Raji (cell line): ENCODE data around the gene NACAD.

Experiments
- POLR2A ChIP-seq: IDR thresholded peaks from 2 replicates; pipeline ENCODE4 v1.6.1; 2011; ENCODE audit warnings: low read depth, low read length, control low read depth; ENCODE audit not compliant: insufficient read depth

Gene NACAD

GRCh38 chr7:45104844-45105587, 16.2 kb upstream of the NACAD start:
- no peak for TF ChIP-seq POLR2A

GRCh38 chr7:45103958-45104843, 15.4 kb upstream of the NACAD start:
- no peak for TF ChIP-seq POLR2A

GRCh38 chr7:45102785-45103712, 14.3 kb upstream of the NACAD start:
- TF ChIP-seq POLR2A = no peak

DNA sequence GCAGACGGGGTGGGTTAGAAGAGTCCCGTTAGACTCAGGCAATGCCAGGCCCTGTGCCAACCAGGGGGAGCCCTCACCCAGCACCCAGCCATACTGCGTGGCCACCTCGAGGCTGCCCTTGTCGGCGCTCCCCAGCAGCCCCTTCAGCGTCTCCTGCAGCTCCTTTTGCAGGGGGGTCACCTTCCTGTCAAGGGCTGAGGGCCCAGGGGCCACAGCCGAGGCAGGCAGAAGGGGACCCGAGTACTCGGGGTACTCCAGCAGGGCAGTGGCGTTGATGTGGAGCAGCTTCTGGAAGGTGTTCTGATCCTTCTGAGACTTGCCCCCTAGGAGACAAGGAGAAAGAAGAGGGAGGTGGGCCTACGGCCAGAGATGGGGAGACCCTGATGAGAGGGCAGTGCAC, 13.0 kb upstream of the NACAD start:
- TF ChIP-seq POLR2A = no peak

- TF ChIP-seq POLR2A = no peak
These were observed 12.2 kb upstream of the NACAD start for GRCh38 chr7:45100761-45101480.

DNA sequence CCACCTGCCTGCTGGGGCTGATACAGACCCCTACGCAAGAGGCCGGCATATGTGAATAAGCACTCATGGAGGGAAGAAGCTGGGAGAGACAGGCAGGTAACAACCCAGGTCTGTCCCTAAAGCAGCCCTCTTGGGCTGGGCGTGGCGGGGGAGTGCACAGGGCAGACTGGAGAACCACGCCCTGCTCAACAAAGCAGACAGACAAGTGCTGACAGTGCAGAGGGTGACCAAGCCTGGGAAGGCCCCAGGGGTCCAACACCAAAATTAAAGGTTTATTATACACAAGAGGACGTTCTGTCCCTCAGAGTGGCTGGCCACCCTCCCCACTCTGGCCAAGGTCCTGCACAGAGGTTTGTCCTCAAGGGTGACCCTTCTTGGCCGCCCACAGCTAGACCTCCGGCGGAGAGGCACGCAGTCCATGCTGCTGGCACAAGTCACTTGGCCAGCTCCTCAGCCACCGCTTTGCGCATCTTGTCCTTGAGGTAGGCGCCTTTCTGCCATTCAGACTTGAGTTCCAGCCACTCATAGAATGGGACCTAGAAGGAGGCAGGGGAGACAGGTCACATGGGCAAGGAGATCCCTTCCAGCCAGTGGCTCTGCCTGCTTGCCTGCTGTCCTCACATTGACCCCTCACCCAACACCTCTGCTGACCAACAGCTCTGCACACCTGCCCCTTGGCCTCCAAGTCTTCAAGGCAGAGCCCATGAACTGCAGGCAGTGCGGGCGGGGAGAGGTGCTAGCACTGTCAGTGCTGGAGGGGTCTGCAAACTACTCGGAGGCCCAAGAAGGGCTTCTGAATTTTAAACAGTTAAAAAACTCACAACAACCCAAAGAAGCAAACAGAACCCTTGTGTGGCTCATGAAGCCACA, 11.4 kb upstream of the NACAD start:
- TF ChIP-seq POLR2A = no peak

DNA sequence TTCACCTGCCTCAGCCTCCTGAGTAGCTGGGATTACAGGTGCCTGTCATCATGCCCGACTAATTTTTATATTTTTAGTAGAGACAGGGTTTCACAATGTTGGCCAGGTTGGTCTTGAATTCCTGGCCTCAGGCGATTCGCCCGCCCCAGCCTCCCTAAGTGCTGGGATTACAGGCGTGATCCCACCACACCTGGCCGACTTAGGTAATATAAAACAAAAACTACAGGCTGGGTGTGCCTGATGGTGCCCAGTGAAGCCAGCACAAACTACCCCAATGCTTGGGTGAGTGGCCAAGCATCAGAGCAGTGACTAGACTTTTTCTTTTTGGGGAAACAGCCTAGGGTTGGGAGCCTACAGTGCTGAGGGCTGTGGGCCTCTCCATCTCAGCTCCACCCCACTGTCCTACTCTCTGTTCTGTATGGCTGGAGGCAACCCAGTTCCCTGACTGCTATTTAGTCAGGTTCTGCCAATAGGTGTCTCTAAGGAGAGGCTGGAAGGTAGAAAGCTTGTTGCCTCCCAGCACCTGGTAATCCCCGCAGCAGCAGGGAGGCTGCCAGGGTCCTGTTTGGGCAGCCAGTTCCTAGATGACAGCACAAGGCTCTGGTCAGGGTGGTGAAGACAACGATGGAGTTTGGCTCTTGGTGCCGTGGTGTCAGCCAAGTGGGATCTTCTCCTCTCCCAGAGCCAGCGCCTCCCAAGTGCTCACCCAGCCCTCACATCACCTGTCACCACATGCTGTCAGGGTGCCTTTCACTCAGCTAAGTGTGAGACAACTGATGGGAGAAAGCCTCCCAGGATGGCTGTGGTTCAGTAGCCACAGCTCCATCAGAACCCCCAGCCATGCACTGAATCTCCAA, 10.4 kb upstream of the NACAD start:
- no peak for TF ChIP-seq POLR2A

GRCh38 chr7:45092931-45093235, 4.1 kb upstream of the NACAD start:
- no peak for TF ChIP-seq POLR2A

GRCh38 chr7:45092100-45092930, 3.5 kb upstream of the NACAD start:
- TF ChIP-seq POLR2A = no peak

- TF ChIP-seq POLR2A = no peak
These were observed 647 bp upstream of the NACAD start for GRCh38 chr7:45089341-45089891.

GRCh38 chr7:45088146-45088701, 545 bp downstream of the NACAD start:
- no peak for TF ChIP-seq POLR2A
